ACC112 (cell line): ENCODE results near the gene PALM2AKAP2.

Source experiments
- H2AFZ ChIP-seq: fragments of 200-600 bp; sonication (generic); one replicate; pipeline ENCODE4 v1.6.0; 2017; ENCODE audit warnings: antibody characterized with exemption, low read length; ENCODE audit not compliant: unreplicated experiment
- H3K27ac ChIP-seq: fragments of 200-600 bp; sonication (generic); 2 replicates; pipeline ENCODE4 v1.5.1; 2014; ENCODE audit warnings: low read depth, mild to moderate bottlenecking, antibody characterized with exemption, low read length, moderate library complexity
- H3K27me3 ChIP-seq: fragments of 200-600 bp; sonication (generic); 2 replicates; pipeline ENCODE4 v1.6.1; 2014; ENCODE audit warnings: mild to moderate bottlenecking, antibody characterized with exemption, low read length, moderate library complexity, mixed read lengths; ENCODE audit not compliant: insufficient read depth
- H3K36me3 ChIP-seq: fragments of 200-600 bp; sonication (generic); 2 replicates; pipeline ENCODE4 v1.6.1; 2016; ENCODE audit warnings: mild to moderate bottlenecking, antibody characterized with exemption, low read length, moderate library complexity, mixed read lengths; ENCODE audit not compliant: insufficient read depth
- H3K4me1 ChIP-seq: fragments of 200-600 bp; sonication (generic); one replicate; pipeline ENCODE4 v1.6.1; 2016; ENCODE audit warnings: low read length, mixed read lengths; ENCODE audit not compliant: insufficient read depth, unreplicated experiment, control insufficient read depth
- H3K4me3 ChIP-seq: fragments of 200-600 bp; sonication (generic); 2 replicates; pipeline ENCODE4 v1.5.1; 2014; ENCODE audit warnings: mild to moderate bottlenecking, low read depth, low read length
- H3K79me2 ChIP-seq: fragments of 200-600 bp; sonication (generic); one replicate; pipeline ENCODE4 v1.6.0; 2016; ENCODE audit warnings: low read length; ENCODE audit not compliant: control insufficient read depth, unreplicated experiment, insufficient read depth

PALM2AKAP2 gene

GRCh38 chr9:109801484-109801883 lies 21.5 kb downstream of the PALM2AKAP2 start:
- H3K79me2 ChIP-seq, result peaks cover 37% of the 10 kb centered on the region

GRCh38 chr9:109802491-109802890 lies 22.5 kb downstream of the PALM2AKAP2 start:
- H3K27me3 ChIP-seq, result no peaks in the 10 kb centered on the region
- no peak overlapping the region for H3K4me3 ChIP-seq
- no peaks in the 10 kb centered on the region for H3K36me3 ChIP-seq
- peaks cover 36% of the 10 kb centered on the region for H3K79me2 ChIP-seq
- H2AFZ ChIP-seq, result no peak overlapping the region
- no peak overlapping the region for H3K27ac ChIP-seq
- H3K4me1 ChIP-seq, result peaks cover 27% of the 10 kb centered on the region

More at GRCh38 chr9:109801484-109801883, 21.5 kb downstream of the PALM2AKAP2 start:
- Histone ChIP-seq H3K27me3 (no peaks in the 10 kb centered on the region), H3K36me3 (no peaks in the 10 kb centered on the region), H3K27ac (no peak overlapping the region), H3K4me1 (peaks cover 18% of the 10 kb centered on the region), H3K4me3 (no peak overlapping the region), H2AFZ (no peak overlapping the region)

DNA sequence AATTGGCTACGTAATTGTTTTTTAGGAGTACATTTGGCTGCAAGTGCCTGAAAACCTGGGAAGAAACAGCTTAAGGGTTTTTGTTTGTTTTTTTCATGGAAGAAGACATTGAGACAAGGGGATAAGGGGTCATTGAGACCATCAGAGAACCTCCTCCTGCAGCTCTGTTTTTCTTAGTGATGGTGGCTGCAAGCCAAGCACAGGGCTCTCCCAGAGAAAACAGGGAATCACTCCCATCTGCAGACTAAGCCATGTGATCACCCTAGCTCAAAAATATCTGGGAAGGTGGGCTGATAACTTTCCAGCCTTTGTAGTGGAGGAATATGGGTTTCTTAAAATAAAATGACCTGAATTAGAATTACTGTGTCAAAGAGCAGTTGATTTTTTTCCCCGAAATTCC lies 25.1 kb downstream of the PALM2AKAP2 start:
- Histone ChIP-seq H2AFZ (no peak overlapping the region), H3K4me3 (no peak overlapping the region), H3K4me1 (peaks cover 18% of the 10 kb centered on the region), H3K79me2 (peaks cover 26% of the 10 kb centered on the region), H3K27ac (no peak overlapping the region), H3K27me3 (no peaks in the 10 kb centered on the region), H3K36me3 (no peaks in the 10 kb centered on the region)

GRCh38 chr9:109806506-109807115 lies 26.6 kb downstream of the PALM2AKAP2 start:
- Histone ChIP-seq H3K79me2 (peaks cover 20% of the 10 kb centered on the region), H3K36me3 (no peaks in the 10 kb centered on the region), H3K4me3 (no peak overlapping the region), H3K4me1 (peaks cover 13% of the 10 kb centered on the region), H3K27ac (peak overlapping the region; percentile 54), H2AFZ (no peak overlapping the region), H3K27me3 (no peaks in the 10 kb centered on the region)

- no peak overlapping the region for H2AFZ ChIP-seq
- peaks cover 7% of the 10 kb centered on the region for H3K79me2 ChIP-seq
Observed at GRCh38 chr9:109811876-109812275, 31.9 kb downstream of the PALM2AKAP2 start.

GRCh38 chr9:109812331-109812730 lies 32.3 kb downstream of the PALM2AKAP2 start:
- Histone ChIP-seq H2AFZ (no peak overlapping the region), H3K27me3 (no peaks in the 10 kb centered on the region), H3K4me1 (peaks cover 26% of the 10 kb centered on the region), H3K4me3 (no peak overlapping the region), H3K27ac (no peak overlapping the region), H3K36me3 (no peaks in the 10 kb centered on the region; the same call in 1 of the 2 replicates), H3K79me2 (peaks cover 7% of the 10 kb centered on the region)

More at GRCh38 chr9:109811876-109812275, 31.9 kb downstream of the PALM2AKAP2 start:
- H3K4me3 ChIP-seq, result no peak overlapping the region
- H3K27ac ChIP-seq, result no peak overlapping the region
- H3K36me3 ChIP-seq, result no peaks in the 10 kb centered on the region; the same call in 1 of the 2 replicates
- no peaks in the 10 kb centered on the region for H3K27me3 ChIP-seq
- peaks cover 26% of the 10 kb centered on the region for H3K4me1 ChIP-seq

DNA sequence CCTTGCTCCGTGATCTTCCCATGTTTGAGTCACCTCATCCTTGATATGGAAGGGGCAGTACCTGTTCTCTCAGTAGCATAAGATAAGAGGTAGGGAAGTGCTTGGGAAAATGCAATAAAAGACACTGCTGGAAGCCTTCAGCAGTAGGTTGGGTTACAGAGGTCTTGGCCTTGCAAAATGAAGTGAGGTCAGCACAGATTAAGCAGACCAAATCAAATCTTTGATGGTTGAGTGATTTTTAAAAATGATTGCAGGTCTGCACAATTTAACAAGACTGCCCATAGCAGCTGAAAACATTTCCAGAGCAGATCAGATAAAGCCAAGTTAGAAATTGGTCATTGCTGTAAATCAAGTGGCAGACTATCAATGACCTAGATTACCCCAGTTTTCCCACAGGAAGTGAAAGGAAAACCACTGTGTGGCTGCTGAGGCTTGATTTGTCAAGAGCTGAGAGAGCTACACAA lies 32.9 kb downstream of the PALM2AKAP2 start:
- Histone ChIP-seq H3K36me3 (no peaks in the 10 kb centered on the region; the same call in 1 of the 2 replicates), H3K4me1 (peaks cover 31% of the 10 kb centered on the region), H2AFZ (no peak overlapping the region), H3K27ac (no peak overlapping the region), H3K79me2 (peaks cover 7% of the 10 kb centered on the region), H3K27me3 (no peaks in the 10 kb centered on the region), H3K4me3 (no peak overlapping the region)

- no peak overlapping the region for H3K27ac ChIP-seq
- H3K27me3 ChIP-seq, result no peaks in the 10 kb centered on the region
- H3K4me1 ChIP-seq, result peaks cover 34% of the 10 kb centered on the region
- H2AFZ ChIP-seq, result no peak overlapping the region
- no peak overlapping the region for H3K4me3 ChIP-seq
- no peaks in the 10 kb centered on the region; the same call in 1 of the 2 replicates for H3K36me3 ChIP-seq
- peaks cover 7% of the 10 kb centered on the region for H3K79me2 ChIP-seq
Observed at GRCh38 chr9:109813303-109813702, 33.3 kb downstream of the PALM2AKAP2 start.

- H3K27me3 ChIP-seq, result no peaks in the 10 kb centered on the region
- no peaks in the 10 kb centered on the region; the same call in 1 of the 2 replicates for H3K36me3 ChIP-seq
- H2AFZ ChIP-seq, result no peak overlapping the region
- peaks cover 36% of the 10 kb centered on the region for H3K4me1 ChIP-seq
- peaks cover 9% of the 10 kb centered on the region for H3K79me2 ChIP-seq
- no peak overlapping the region for H3K4me3 ChIP-seq
- no peak overlapping the region for H3K27ac ChIP-seq
Observed at GRCh38 chr9:109813829-109814228, 33.8 kb downstream of the PALM2AKAP2 start.

DNA sequence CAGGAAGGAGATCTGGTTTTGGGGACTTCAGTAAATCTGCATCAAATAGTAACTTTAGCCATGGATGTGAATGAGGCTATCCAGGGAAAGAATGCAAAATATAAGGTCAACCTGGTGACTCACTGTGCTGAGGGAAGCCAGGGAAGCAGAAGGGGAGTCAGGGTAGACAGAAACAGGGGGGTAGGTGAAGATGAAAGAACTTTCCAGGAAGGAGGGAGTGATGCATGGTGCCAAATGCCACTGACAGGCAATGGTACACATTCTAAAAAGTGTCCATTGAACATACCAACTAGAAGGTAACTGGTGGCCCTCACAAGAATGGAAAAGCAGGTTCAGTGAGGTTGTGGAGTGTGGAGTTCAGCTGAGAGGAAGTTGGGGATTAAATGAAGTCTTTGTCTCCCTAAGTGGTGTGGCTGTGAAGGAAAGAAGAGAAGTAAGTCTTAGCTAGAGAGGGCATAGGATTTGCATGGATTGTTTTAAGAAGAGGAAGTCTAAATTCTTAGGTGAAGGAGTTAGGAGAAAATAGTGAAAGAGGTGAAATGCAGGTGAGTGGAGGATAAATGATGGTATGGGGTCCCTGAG lies 35.5 kb downstream of the PALM2AKAP2 start:
- H3K27me3 ChIP-seq, result no peaks in the 10 kb centered on the region
- peaks cover 9% of the 10 kb centered on the region for H3K79me2 ChIP-seq
- H3K27ac ChIP-seq, result peak overlapping the region; percentile 94
- H2AFZ ChIP-seq, result no peak overlapping the region
- H3K4me3 ChIP-seq, result no peak overlapping the region; the same call in 1 of the 2 replicates
- H3K36me3 ChIP-seq, result no peaks in the 10 kb centered on the region; the same call in 1 of the 2 replicates
- H3K4me1 ChIP-seq, result peaks cover 36% of the 10 kb centered on the region

DNA sequence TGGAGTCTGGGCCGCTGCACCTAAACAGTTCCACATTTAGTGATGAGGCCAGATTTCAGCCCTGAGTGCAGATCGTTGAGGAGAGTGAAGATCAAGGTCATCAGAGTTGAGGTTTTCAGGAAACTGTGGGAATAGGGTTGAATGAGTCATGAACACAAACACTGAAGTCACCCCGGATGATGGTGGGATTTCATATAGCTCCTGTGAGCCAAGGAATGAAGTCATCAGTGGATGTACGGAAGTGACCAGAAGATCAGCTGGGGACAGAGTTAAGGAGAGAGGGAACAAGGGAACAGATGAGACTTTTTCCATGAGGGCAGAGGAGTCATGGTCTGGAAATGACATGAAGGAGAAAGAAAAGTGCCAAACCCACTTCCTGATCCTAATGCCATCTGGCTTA lies 36.5 kb downstream of the PALM2AKAP2 start:
- Histone ChIP-seq H3K4me1 (peaks cover 36% of the 10 kb centered on the region), H3K79me2 (peaks cover 2% of the 10 kb centered on the region), H3K27ac (peak overlapping the region; percentile 94), H2AFZ (no peak overlapping the region), H3K4me3 (0 out of 2 replicates have a peak overlapping the region, but pooled peaks have one; percentile 17), H3K36me3 (no peaks in the 10 kb centered on the region; the same call in 1 of the 2 replicates), H3K27me3 (no peaks in the 10 kb centered on the region)
